WTC11 (cell line): ENCODE measurements around the gene CEP170B. TPM values are rescaled to one million over a fixed set of nuclear protein-coding genes. Genes with fewer than 3 reads are reported as not detected.

ENCODE experiments used
- ATAC-seq: fragments of 200-7000 bp; cut with Tn5 transposase; 2 replicates; pipeline ENCODE4 v1.10.0; 2021; ENCODE audit warnings: mild to moderate bottlenecking, moderate library complexity
- CTCF ChIA-PET: fragments of 300-600 bp; sonication (Branson Sonifier 250); formaldehyde crosslinking; loops from one replicate; lab custom pipeline; 2021; ENCODE audit warnings: antibody characterized with exemption; lab: Charles Lee
- POLR2A ChIA-PET: fragments of 350-600 bp; sonication (Branson Sonifier 250); formaldehyde crosslinking; loops from one replicate; lab custom pipeline; 2021; ENCODE audit warnings: antibody characterized with exemption; lab: Charles Lee
- DNase-seq: peaks from one replicate; pipeline ENCODE4 v3.0.0; 2021; ENCODE audit warnings: low spot score
- H3K27ac Mint-ChIP-seq: 2 replicates; pipeline ENCODE4 v1.8.0; 2021; ENCODE audit warnings: mixed read lengths
- H3K27me3 Mint-ChIP-seq: 2 replicates; pipeline ENCODE4 v1.8.0; 2021; ENCODE audit warnings: low read depth, mild to moderate bottlenecking, moderate library complexity, mixed read lengths
- H3K36me3 Mint-ChIP-seq: 2 replicates; pipeline ENCODE4 v1.8.0; 2021; ENCODE audit warnings: mixed read lengths
- H3K4me1 Mint-ChIP-seq: 2 replicates; pipeline ENCODE4 v1.8.0; 2022; ENCODE audit warnings: mixed read lengths
- H3K4me3 Mint-ChIP-seq: 2 replicates; pipeline ENCODE4 v1.8.0; 2021; ENCODE audit warnings: mild to moderate bottlenecking, moderate library complexity, mixed read lengths
- H3K9me3 Mint-ChIP-seq: 2 replicates; pipeline ENCODE4 v1.8.0; 2021; ENCODE audit warnings: mixed read lengths
- ATF1 ChIP-seq: sonication (generic); formaldehyde crosslinking; IDR thresholded peaks from 2 replicates; pipeline ENCODE4 v1.8.1; 2023; ENCODE audit warnings: mild to moderate bottlenecking, moderate library complexity, missing genetic modification reagents
- ATF6 ChIP-seq: sonication (generic); formaldehyde crosslinking; IDR thresholded peaks from 2 replicates; pipeline ENCODE4 v1.8.1; 2023; ENCODE audit warnings: mild to moderate bottlenecking, missing genetic modification reagents
- ELF4 ChIP-seq: sonication (generic); formaldehyde crosslinking; IDR thresholded peaks from 2 replicates; pipeline ENCODE4 v1.8.1; 2022; ENCODE audit warnings: low read depth, mild to moderate bottlenecking, moderate library complexity, missing genetic modification reagents
- FOXP1 ChIP-seq: sonication (generic); formaldehyde crosslinking; IDR thresholded peaks from 2 replicates; pipeline ENCODE4 v1.8.0; 2022; ENCODE audit warnings: missing genetic modification reagents, mild to moderate bottlenecking, moderate library complexity, borderline replicate concordance
- GABPB1 ChIP-seq: sonication (generic); formaldehyde crosslinking; IDR thresholded peaks from 2 replicates; pipeline ENCODE4 v1.8.1; 2023; ENCODE audit warnings: mild to moderate bottlenecking, missing genetic modification reagents
- GRHL2 ChIP-seq: fragments of 250-450 bp; sonication (Bioruptor Pico); IDR thresholded peaks from 2 replicates; pipeline ENCODE4 v1.8.0; 2022; ENCODE audit warnings: mild to moderate bottlenecking, moderate library complexity; ENCODE audit not compliant: insufficient replicate concordance, severe bottlenecking
- KAT7 ChIP-seq: sonication (generic); formaldehyde crosslinking; IDR thresholded peaks from 2 replicates; pipeline ENCODE4 v1.8.1; 2023; ENCODE audit warnings: missing genetic modification reagents, mild to moderate bottlenecking, borderline replicate concordance
- NFATC4 ChIP-seq: fragments of 250-450 bp; sonication (Bioruptor Pico); IDR thresholded peaks from 2 replicates; pipeline ENCODE4 v1.9.0; 2021; ENCODE audit warnings: mild to moderate bottlenecking
- NFYB ChIP-seq: sonication (generic); formaldehyde crosslinking; conservative IDR thresholded peaks from 2 replicates; pipeline ENCODE4 v1.8.0; 2022; ENCODE audit warnings: low read depth, missing genetic modification reagents
- NR3C1 ChIP-seq: sonication (generic); formaldehyde crosslinking; conservative IDR thresholded peaks from 2 replicates; pipeline ENCODE4 v1.8.1; 2023; ENCODE audit warnings: low read depth, mild to moderate bottlenecking, missing genetic modification reagents
- OVOL2 ChIP-seq: fragments of 250-450 bp; sonication (Bioruptor Pico); IDR thresholded peaks from 2 replicates; pipeline ENCODE4 v1.9.0; 2021; ENCODE audit warnings: mild to moderate bottlenecking, borderline replicate concordance
- PRDM15 ChIP-seq: sonication (generic); formaldehyde crosslinking; IDR thresholded peaks from 2 replicates; pipeline ENCODE4 v1.8.0; 2022; ENCODE audit warnings: missing genetic modification reagents
- RORB ChIP-seq: fragments of 250-450 bp; sonication (Bioruptor Pico); IDR thresholded peaks from 2 replicates; pipeline ENCODE4 v1.9.0; 2021; ENCODE audit warnings: mild to moderate bottlenecking
- SMAD3 ChIP-seq: sonication (generic); formaldehyde crosslinking; IDR thresholded peaks from 2 replicates; pipeline ENCODE4 v1.8.0; 2022; ENCODE audit warnings: missing genetic modification reagents, mild to moderate bottlenecking, borderline replicate concordance
- SP1 ChIP-seq: sonication (generic); formaldehyde crosslinking; conservative IDR thresholded peaks from 2 replicates; pipeline ENCODE4 v1.8.1; 2022; ENCODE audit warnings: missing genetic modification reagents
- TCF7 ChIP-seq: sonication (generic); formaldehyde crosslinking; IDR thresholded peaks from 2 replicates; pipeline ENCODE4 v1.8.0; 2022; ENCODE audit warnings: mild to moderate bottlenecking, low read depth, missing genetic modification reagents, moderate library complexity
- TEAD4 ChIP-seq: sonication (generic); formaldehyde crosslinking; IDR thresholded peaks from 2 replicates; pipeline ENCODE4 v1.8.0; 2022; ENCODE audit warnings: mild to moderate bottlenecking, missing genetic modification reagents
- TP53 ChIP-seq: sonication (generic); formaldehyde crosslinking; IDR thresholded peaks from 2 replicates; pipeline ENCODE4 v1.8.1; 2023; ENCODE audit warnings: mild to moderate bottlenecking, missing genetic modification reagents
- USF1 ChIP-seq: sonication (generic); formaldehyde crosslinking; IDR thresholded peaks from 2 replicates; pipeline ENCODE4 v1.8.0; 2022; ENCODE audit warnings: mild to moderate bottlenecking, missing genetic modification reagents
- ZNF263 ChIP-seq: sonication (generic); formaldehyde crosslinking; IDR thresholded peaks from 2 replicates; pipeline ENCODE4 v1.8.1; 2022; ENCODE audit warnings: low read depth, mild to moderate bottlenecking, moderate library complexity, missing genetic modification reagents
- ZNF317 ChIP-seq: sonication (generic); formaldehyde crosslinking; IDR thresholded peaks from 2 replicates; pipeline ENCODE4 v1.8.1; 2023; ENCODE audit warnings: low read depth, mild to moderate bottlenecking, moderate library complexity, missing genetic modification reagents, borderline replicate concordance
- total RNA-seq: library from RNA; stranded (reverse); gene quantifications from 3 replicates; pipeline ENCODE4 v1.2.3, GENCODE V29; 2021
- TF ChIP-seq, protein P1 (sequence below): sonication (generic); formaldehyde crosslinking; conservative IDR thresholded peaks from 2 replicates; pipeline ENCODE4 v1.8.1; 2022; ENCODE audit warnings: mild to moderate bottlenecking, missing genetic modification reagents
- TF ChIP-seq, protein P2 (sequence below): sonication (generic); formaldehyde crosslinking; IDR thresholded peaks from 2 replicates; pipeline ENCODE4 v1.8.0; 2023; ENCODE audit warnings: mild to moderate bottlenecking, missing genetic modification reagents

The CEP170B gene
- total RNA-seq, 1 experiment from 2014 or later = 47.0 TPM

DNA sequence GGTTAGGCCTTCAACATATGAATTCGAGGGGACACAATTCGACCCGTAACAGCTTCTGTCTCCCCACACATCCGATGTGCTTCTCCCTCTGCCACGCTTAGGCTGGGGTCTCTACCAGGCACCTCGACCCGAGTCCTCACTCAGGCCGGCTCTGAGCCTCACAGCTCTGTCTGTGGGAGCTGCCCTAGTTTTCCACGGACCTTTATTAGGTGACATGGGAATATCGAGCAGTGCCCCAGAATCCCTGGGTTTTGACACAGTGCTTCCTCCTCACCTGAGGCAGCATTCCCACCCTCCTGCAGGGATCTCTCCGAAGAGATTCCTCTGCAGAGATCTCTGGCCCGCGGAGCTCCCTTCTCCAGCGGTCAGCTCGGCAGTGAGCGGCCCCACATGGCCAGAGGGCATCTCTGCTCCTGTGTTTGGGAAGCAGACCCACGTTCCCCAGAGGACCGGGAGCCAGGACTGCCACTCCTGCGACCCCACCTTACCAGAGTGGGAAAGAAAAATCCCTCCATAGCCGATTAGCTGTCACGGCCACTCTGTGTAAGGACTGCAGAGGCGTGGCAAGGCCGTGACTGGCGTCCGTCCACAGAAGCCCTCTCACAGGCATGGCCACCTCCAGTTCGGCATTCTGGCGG lies 43.0 kb upstream of the CEP170B start:
- H3K27me3 Mint-ChIP-seq = peaks cover 27% of the 10 kb centered on the region
- no peaks in the 10 kb centered on the region; the same call in 1 of the 2 replicates for H3K36me3 Mint-ChIP-seq
- H3K9me3 Mint-ChIP-seq = peaks cover 14% of the 10 kb centered on the region
- ChIA-PET POLR2A (no interaction called here), CTCF (interaction anchor here (0.6 to 5.2 kb wide), 7 partner anchors 24 to 148 kb away, joined by 3 to 58 read pairs (median 4); partner anchors contain the start of gene SIVA1)
- H3K4me1 Mint-ChIP-seq = peaks cover 16% of the 10 kb centered on the region
- ATAC-seq (no peak), DNase-seq (peak; percentile 9)
- H3K4me3 Mint-ChIP-seq = no peak overlapping the region
- TF ChIP-seq RORB (CRISPR knock-in tag) (no peak), GABPB1 (CRISPR knock-in tag) (no peak), SP1 (no peak), ELF4 (CRISPR knock-in tag) (no peak), TCF7 (no peak), TP53 (no peak), NFYB (CRISPR knock-in tag) (no peak), ZNF317 (CRISPR knock-in tag) (no peak)
- TF ChIP-seq, protein P1, sequence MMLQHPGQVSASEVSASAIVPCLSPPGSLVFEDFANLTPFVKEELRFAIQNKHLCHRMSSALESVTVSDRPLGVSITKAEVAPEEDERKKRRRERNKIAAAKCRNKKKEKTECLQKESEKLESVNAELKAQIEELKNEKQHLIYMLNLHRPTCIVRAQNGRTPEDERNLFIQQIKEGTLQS (CRISPR knock-in tag) = no peak
- TF ChIP-seq, protein P2, sequence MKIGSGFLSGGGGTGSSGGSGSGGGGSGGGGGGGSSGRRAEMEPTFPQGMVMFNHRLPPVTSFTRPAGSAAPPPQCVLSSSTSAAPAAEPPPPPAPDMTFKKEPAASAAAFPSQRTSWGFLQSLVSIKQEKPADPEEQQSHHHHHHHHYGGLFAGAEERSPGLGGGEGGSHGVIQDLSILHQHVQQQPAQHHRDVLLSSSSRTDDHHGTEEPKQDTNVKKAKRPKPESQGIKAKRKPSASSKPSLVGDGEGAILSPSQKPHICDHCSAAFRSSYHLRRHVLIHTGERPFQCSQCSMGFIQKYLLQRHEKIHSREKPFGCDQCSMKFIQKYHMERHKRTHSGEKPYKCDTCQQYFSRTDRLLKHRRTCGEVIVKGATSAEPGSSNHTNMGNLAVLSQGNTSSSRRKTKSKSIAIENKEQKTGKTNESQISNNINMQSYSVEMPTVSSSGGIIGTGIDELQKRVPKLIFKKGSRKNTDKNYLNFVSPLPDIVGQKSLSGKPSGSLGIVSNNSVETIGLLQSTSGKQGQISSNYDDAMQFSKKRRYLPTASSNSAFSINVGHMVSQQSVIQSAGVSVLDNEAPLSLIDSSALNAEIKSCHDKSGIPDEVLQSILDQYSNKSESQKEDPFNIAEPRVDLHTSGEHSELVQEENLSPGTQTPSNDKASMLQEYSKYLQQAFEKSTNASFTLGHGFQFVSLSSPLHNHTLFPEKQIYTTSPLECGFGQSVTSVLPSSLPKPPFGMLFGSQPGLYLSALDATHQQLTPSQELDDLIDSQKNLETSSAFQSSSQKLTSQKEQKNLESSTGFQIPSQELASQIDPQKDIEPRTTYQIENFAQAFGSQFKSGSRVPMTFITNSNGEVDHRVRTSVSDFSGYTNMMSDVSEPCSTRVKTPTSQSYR (CRISPR knock-in tag) = no peak
- no peak overlapping the region for H3K27ac Mint-ChIP-seq

GRCh38 chr14:104822821-104823615 lies 42.0 kb upstream of the CEP170B start:
- CTCF ChIA-PET = interaction anchor here (1.5 to 5.2 kb wide), 2 partner anchors 54 to 92 kb away, joined by 3 to 58 read pairs; no protein-coding TSS in a partner anchor
- peaks cover 34% of the 10 kb centered on the region for H3K27me3 Mint-ChIP-seq
- H3K9me3 Mint-ChIP-seq = peaks cover 14% of the 10 kb centered on the region
- DNase-seq (peak; percentile 8), ATAC-seq (no peak)
- no peak overlapping the region for H3K4me3 Mint-ChIP-seq
- no peaks in the 10 kb centered on the region; the same call in 1 of the 2 replicates for H3K36me3 Mint-ChIP-seq
- H3K4me1 Mint-ChIP-seq = peaks cover 21% of the 10 kb centered on the region
- POLR2A ChIA-PET = no interaction called here
- no peak overlapping the region for H3K27ac Mint-ChIP-seq
- no peak for TF ChIP-seq ATF6 (CRISPR knock-in tag)
- TF ChIP-seq PRDM15 (CRISPR knock-in tag) = no peak
- TF ChIP-seq NFATC4 (CRISPR knock-in tag) = no peak
- no peak for TF ChIP-seq ZNF263 (CRISPR knock-in tag)
- no peak for TF ChIP-seq NR3C1 (CRISPR knock-in tag)
- no peak for TF ChIP-seq USF1 (CRISPR knock-in tag)
- TF ChIP-seq SMAD3 = no peak
- TF ChIP-seq OVOL2 (CRISPR knock-in tag) = no peak
- TF ChIP-seq GRHL2 (CRISPR knock-in tag) = no peak
- TF ChIP-seq FOXP1 (CRISPR knock-in tag) = no peak
- no peak for TF ChIP-seq TEAD4 (CRISPR knock-in tag)
- TF ChIP-seq KAT7 (CRISPR knock-in tag) = no peak
- TF ChIP-seq ATF1 (CRISPR knock-in tag) = no peak
- no peak for TF ChIP-seq GABPB1 (CRISPR knock-in tag)
